ENCODE measurements around the gene C10orf90. TPM values are rescaled to one million over a fixed set of nuclear protein-coding genes. Genes with fewer than 3 reads are reported as not detected.

C10orf90 gene
- total and polyA plus RNA-seq, 9 donors = not detected

GRCh38 chr10:126685756-126686155 is 15.3 kb upstream of the C10orf90 start:
- TF ChIP-seq, protein P1, sequence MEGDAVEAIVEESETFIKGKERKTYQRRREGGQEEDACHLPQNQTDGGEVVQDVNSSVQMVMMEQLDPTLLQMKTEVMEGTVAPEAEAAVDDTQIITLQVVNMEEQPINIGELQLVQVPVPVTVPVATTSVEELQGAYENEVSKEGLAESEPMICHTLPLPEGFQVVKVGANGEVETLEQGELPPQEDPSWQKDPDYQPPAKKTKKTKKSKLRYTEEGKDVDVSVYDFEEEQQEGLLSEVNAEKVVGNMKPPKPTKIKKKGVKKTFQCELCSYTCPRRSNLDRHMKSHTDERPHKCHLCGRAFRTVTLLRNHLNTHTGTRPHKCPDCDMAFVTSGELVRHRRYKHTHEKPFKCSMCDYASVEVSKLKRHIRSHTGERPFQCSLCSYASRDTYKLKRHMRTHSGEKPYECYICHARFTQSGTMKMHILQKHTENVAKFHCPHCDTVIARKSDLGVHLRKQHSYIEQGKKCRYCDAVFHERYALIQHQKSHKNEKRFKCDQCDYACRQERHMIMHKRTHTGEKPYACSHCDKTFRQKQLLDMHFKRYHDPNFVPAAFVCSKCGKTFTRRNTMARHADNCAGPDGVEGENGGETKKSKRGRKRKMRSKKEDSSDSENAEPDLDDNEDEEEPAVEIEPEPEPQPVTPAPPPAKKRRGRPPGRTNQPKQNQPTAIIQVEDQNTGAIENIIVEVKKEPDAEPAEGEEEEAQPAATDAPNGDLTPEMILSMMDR (IDR thresholded peaks at IDR 0.05) = no peak
- TF ChIP-seq POLR2A (IDR thresholded peaks at IDR 0.05) (no peak), EP300 (IDR thresholded peaks at IDR 0.05) (no peak)
- H3K9me3 ChIP-seq = no peaks in the 10 kb centered on the region
- H3K27me3 ChIP-seq = no peaks in the 10 kb centered on the region
- no peak overlapping the region for H3K27ac ChIP-seq
- H3K4me1 ChIP-seq (ENCODE audit: insufficient read depth) = no peaks in the 10 kb centered on the region
- no peak overlapping the region for H3K4me3 ChIP-seq
- WGBS, 3 donors = 91 to 94% (median 93%) methylated on average over 4 of the region's 4 CpGs
- no peak for DNase-seq
- intact Hi-C loops (cut with DNase I) = no loop called here
- H3K36me3 ChIP-seq = no peaks in the 10 kb centered on the region

DNA sequence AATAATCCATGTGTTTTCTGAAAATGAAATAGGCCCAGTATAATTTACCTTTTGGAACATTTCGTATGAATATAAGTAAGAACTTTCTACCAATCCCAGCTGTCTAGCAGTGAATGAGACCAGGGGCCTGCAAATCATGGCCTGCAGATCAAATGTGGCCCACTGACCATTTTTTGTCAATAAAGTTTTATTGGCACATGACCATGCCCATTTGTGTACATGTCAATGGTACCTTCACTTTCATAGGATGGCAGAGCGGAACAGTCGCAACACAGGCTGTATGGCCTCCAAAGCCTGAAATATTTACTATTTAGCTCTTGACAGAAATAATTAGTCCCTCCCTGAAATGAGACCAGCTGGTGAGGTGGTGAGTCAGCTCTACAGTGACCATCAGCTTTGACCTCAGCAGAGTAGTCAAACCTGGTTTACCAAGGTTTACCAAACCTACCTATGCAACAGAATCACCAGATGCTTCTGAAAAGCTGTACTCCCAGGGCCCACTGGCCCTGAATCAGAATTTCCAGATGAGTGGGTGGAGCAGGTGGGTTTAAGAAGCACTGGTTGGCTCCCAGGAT is 13.8 kb upstream of the C10orf90 start:
- H3K27me3 ChIP-seq = no peaks in the 10 kb centered on the region
- H3K4me1 ChIP-seq (ENCODE audit: insufficient read depth) = no peaks in the 10 kb centered on the region
- DNase-seq = no peak
- H3K9me3 ChIP-seq = no peaks in the 10 kb centered on the region
- no peak overlapping the region for H3K4me3 ChIP-seq
- 75 to 86% (median 83%) methylated on average over 3 of the region's 3 CpGs for WGBS, 3 donors
- no peak for TF ChIP-seq POLR2A (IDR thresholded peaks at IDR 0.05)
- no peak for TF ChIP-seq EP300 (IDR thresholded peaks at IDR 0.05)
- TF ChIP-seq, protein P1 (IDR thresholded peaks at IDR 0.05) = no peak
- intact Hi-C loops (cut with DNase I) = no loop called here
- no peak overlapping the region for H3K27ac ChIP-seq
- no peaks in the 10 kb centered on the region for H3K36me3 ChIP-seq

DNA sequence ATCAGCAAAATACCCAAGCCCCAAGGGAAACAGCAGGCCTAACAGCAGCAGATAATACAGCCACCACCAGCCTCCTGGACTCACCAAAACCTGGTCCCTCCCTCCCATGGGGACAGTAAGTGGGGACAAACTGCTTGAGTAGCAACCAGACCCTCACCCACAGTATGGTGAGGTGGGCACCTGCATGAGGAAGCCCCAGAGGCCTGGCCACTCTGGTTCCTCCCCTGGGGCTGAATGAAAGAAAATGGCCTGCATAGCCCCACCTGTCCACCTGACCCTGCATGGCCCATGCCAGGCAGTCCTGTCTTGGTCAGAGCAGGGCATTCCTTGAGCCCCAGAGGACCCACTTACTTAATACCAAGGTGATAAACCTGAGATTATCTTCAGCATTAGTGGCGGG is 13.0 kb upstream of the C10orf90 start:
- Histone ChIP-seq H3K27me3 (no peaks in the 10 kb centered on the region), H3K36me3 (no peaks in the 10 kb centered on the region), H3K4me3 (no peak overlapping the region), H3K9me3 (no peaks in the 10 kb centered on the region), H3K27ac (no peak overlapping the region), H3K4me1 (ENCODE audit: insufficient read depth) (no peaks in the 10 kb centered on the region)
- TF ChIP-seq EP300 (IDR thresholded peaks at IDR 0.05) = no peak
- TF ChIP-seq, protein P1 (IDR thresholded peaks at IDR 0.05) = no peak
- no peak for TF ChIP-seq POLR2A (IDR thresholded peaks at IDR 0.05)
- 88 to 100% (median 93%) methylated on average over 1 of the region's 1 CpG for WGBS, 3 donors
- no peak for DNase-seq
- intact Hi-C loops (cut with DNase I) = no loop called here

GRCh38 chr10:126675656-126676438 is 5.4 kb upstream of the C10orf90 start:
- 84 to 88% (median 87%) methylated on average over 7 of the region's 7 CpGs for WGBS, 3 donors
- H3K27me3 ChIP-seq = no peaks in the 10 kb centered on the region
- TF ChIP-seq, protein P1 (IDR thresholded peaks at IDR 0.05) = no peak
- TF ChIP-seq POLR2A (IDR thresholded peaks at IDR 0.05) (no peak), EP300 (IDR thresholded peaks at IDR 0.05) (no peak)
- H3K9me3 ChIP-seq = no peaks in the 10 kb centered on the region
- no peak for DNase-seq
- no peak overlapping the region for H3K27ac ChIP-seq
- no peaks in the 10 kb centered on the region for H3K36me3 ChIP-seq
- intact Hi-C loops (cut with DNase I) = no loop called here
- no peak overlapping the region for H3K4me3 ChIP-seq
- H3K4me1 ChIP-seq (ENCODE audit: insufficient read depth) = no peaks in the 10 kb centered on the region

All from ovary (tissue), 9 donors.